MM.1S (cell line): ENCODE data around the gene LRMDA.

Experiments
- DNase-seq: peaks from one replicate; pipeline ENCODE4 v3.0.0-alpha.2; 2015
- H2AFZ ChIP-seq: fragments of 300-600 bp; sonication (generic); 2 replicates; pipeline ENCODE4 v1.6.0; 2016; ENCODE audit warnings: antibody characterized with exemption, low read length
- H3F3A ChIP-seq: fragments of 300-600 bp; sonication (generic); 2 replicates; pipeline ENCODE4 v1.6.1; 2016; ENCODE audit warnings: mild to moderate bottlenecking, antibody characterized with exemption, low read length, moderate library complexity, mixed read lengths; ENCODE audit not compliant: insufficient read depth
- H3K27ac ChIP-seq: fragments of 300-600 bp; sonication (generic); 2 replicates; pipeline ENCODE4 v1.5.1; 2016; ENCODE audit warnings: mild to moderate bottlenecking, low read length
- H3K27me3 ChIP-seq: fragments of 300-600 bp; sonication (generic); replicated peaks from 2 replicates; pipeline ENCODE4 v1.6.0; 2016; ENCODE audit warnings: low read length; ENCODE audit not compliant: insufficient read depth
- H3K36me3 ChIP-seq: fragments of 300-600 bp; sonication (generic); replicated peaks from 2 replicates; pipeline ENCODE4 v1.6.1; 2016; ENCODE audit warnings: mild to moderate bottlenecking, low read length, mixed read lengths; ENCODE audit not compliant: insufficient read depth
- H3K4me1 ChIP-seq: fragments of 300-600 bp; sonication (generic); 2 replicates; pipeline ENCODE4 v1.6.1; 2016; ENCODE audit warnings: low read length, mixed read lengths
- H3K4me2 ChIP-seq: fragments of 300-600 bp; sonication (generic); 2 replicates; pipeline ENCODE4 v1.6.0; 2016; ENCODE audit warnings: low read depth, low read length
- H3K4me3 ChIP-seq: fragments of 300-600 bp; sonication (generic); 2 replicates; pipeline ENCODE4 v1.5.1; 2016; ENCODE audit warnings: low read length, mixed read lengths
- H3K79me2 ChIP-seq: fragments of 300-600 bp; sonication (generic); 2 replicates; pipeline ENCODE4 v1.6.1; 2016; ENCODE audit warnings: mixed run types, low read length, mixed read lengths
- H3K9ac ChIP-seq: fragments of 300-600 bp; sonication (generic); 2 replicates; pipeline ENCODE4 v1.6.1; 2016; ENCODE audit warnings: low read length, mixed read lengths
- H3K9me2 ChIP-seq: fragments of 300-600 bp; sonication (generic); replicated peaks from 2 replicates; pipeline ENCODE4 v1.6.1; 2016; ENCODE audit warnings: mild to moderate bottlenecking, low read length, mixed read lengths; ENCODE audit not compliant: insufficient read depth
- H3K9me3 ChIP-seq: fragments of 300-600 bp; sonication (generic); replicated peaks from 2 replicates; pipeline ENCODE4 v1.6.1; 2016; ENCODE audit warnings: mild to moderate bottlenecking, low read length, mixed read lengths; ENCODE audit not compliant: insufficient read depth
- H4K20me1 ChIP-seq: fragments of 300-600 bp; sonication (generic); 2 replicates; pipeline ENCODE4 v1.6.1; 2016; ENCODE audit warnings: mild to moderate bottlenecking, low read length, moderate library complexity, mixed read lengths; ENCODE audit not compliant: insufficient read depth
- CTCF ChIP-seq: fragments of 300-600 bp; sonication (generic); IDR thresholded peaks from 2 replicates; pipeline ENCODE4 v1.5.1; 2016; ENCODE audit warnings: antibody characterized with exemption, low read length, mixed read lengths
- EZH2 ChIP-seq: fragments of 300-600 bp; sonication (generic); optimal IDR thresholded peaks from 2 replicates; pipeline ENCODE3; 2017; ENCODE audit warnings: low read depth, mild to moderate bottlenecking, antibody characterized with exemption, low read length, mixed read lengths
- EZH2phosphoT487 ChIP-seq: fragments of 300-600 bp; sonication (generic); IDR thresholded peaks from 2 replicates; pipeline ENCODE4 v1.6.1; 2018; ENCODE audit warnings: antibody characterized with exemption, low read length

LRMDA gene

GRCh38 chr10:75437693-75438092 lies 6.3 kb downstream of the LRMDA start:
- Histone ChIP-seq H3K4me3 (no peak overlapping the region), H3K9me2 (no peaks in the 10 kb centered on the region), H3K4me1 (no peaks in the 10 kb centered on the region), H3K9ac (no peak overlapping the region), H3K36me3 (no peaks in the 10 kb centered on the region), H3K27me3 (no peaks in the 10 kb centered on the region), H3K79me2 (no peaks in the 10 kb centered on the region), H2AFZ (no peak overlapping the region), H3K27ac (no peak overlapping the region), H3F3A (no peaks in the 10 kb centered on the region), H3K9me3 (no peaks in the 10 kb centered on the region), H4K20me1 (no peaks in the 10 kb centered on the region), H3K4me2 (no peak overlapping the region)
- no peak for DNase-seq
- TF ChIP-seq CTCF (no peak), EZH2phosphoT487 (no peak), EZH2 (no peak)

GRCh38 chr10:75438275-75438674 lies 6.9 kb downstream of the LRMDA start:
- no peak for DNase-seq
- Histone ChIP-seq H3K9ac (no peak overlapping the region), H3F3A (no peaks in the 10 kb centered on the region), H3K4me2 (no peak overlapping the region), H3K79me2 (no peaks in the 10 kb centered on the region), H3K9me2 (no peaks in the 10 kb centered on the region), H2AFZ (no peak overlapping the region), H3K4me1 (no peaks in the 10 kb centered on the region), H3K36me3 (no peaks in the 10 kb centered on the region), H4K20me1 (no peaks in the 10 kb centered on the region), H3K9me3 (no peaks in the 10 kb centered on the region), H3K27ac (no peak overlapping the region), H3K27me3 (no peaks in the 10 kb centered on the region), H3K4me3 (no peak overlapping the region)
- no peak for TF ChIP-seq EZH2phosphoT487

DNA sequence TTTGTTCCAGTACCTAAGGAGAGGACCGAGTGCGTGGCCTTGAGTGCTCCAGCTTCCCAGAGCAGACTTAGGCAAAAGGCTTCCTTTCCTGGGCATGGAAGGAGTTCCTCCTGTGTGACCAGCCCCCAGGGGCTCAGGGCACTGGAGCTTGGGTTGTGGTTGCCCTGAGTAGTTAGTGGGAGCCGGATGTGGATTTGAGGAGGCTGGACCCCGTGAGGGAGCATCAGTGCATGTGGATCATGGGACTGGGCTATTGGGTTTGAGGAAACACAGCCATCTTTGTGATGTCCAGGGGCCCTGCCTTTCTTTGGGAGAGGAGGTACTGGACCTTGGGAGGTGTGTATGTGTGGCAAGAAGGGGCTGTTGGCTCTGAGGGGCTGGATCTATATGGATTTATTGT lies 8.4 kb downstream of the LRMDA start:
- Histone ChIP-seq H3K4me3 (no peak overlapping the region), H3K79me2 (no peaks in the 10 kb centered on the region), H3K9me2 (no peaks in the 10 kb centered on the region), H3K27ac (no peak overlapping the region), H3F3A (no peaks in the 10 kb centered on the region), H4K20me1 (no peaks in the 10 kb centered on the region), H3K9ac (no peak overlapping the region), H3K36me3 (no peaks in the 10 kb centered on the region), H3K9me3 (no peaks in the 10 kb centered on the region), H3K27me3 (no peaks in the 10 kb centered on the region), H3K4me1 (no peaks in the 10 kb centered on the region), H2AFZ (no peak overlapping the region), H3K4me2 (no peak overlapping the region)
- DNase-seq = no peak
- no peak for TF ChIP-seq CTCF
- TF ChIP-seq EZH2 = no peak
- TF ChIP-seq EZH2phosphoT487 = no peak

DNA sequence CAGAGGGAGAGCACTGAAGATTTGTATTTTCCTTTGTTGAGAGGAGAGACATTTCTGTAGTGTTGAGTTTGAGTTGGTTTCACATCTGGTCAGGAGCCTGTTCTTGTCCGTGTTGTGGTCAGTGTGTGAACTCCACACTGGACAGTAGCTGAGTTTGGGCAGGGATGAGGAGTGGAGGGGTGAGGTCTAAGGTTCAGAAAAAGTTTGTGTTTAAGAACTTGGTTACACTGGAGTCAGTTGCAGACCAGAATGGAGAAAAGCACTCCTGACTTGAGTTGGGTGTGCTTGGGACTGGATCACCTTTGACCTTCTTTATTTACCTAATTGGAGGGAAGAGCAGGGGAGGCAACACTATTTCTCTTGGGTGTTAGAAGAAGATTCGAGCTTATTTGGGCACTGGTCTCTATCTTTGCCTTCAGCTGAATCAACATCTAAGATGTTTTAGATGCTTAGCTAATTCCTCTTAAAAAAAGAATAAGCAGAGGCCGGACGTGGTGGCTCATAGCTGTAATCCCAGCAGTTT lies 8.9 kb downstream of the LRMDA start:
- Histone ChIP-seq H3K9me3 (no peaks in the 10 kb centered on the region), H3K4me3 (no peak overlapping the region), H3K27me3 (no peaks in the 10 kb centered on the region), H3K9me2 (no peaks in the 10 kb centered on the region), H3K36me3 (no peaks in the 10 kb centered on the region), H3K9ac (no peak overlapping the region), H3K27ac (no peak overlapping the region), H3K4me2 (no peak overlapping the region), H3F3A (no peaks in the 10 kb centered on the region), H3K79me2 (no peaks in the 10 kb centered on the region), H4K20me1 (no peaks in the 10 kb centered on the region), H3K4me1 (no peaks in the 10 kb centered on the region), H2AFZ (no peak overlapping the region)
- no peak for TF ChIP-seq CTCF
- TF ChIP-seq EZH2 = no peak
- no peak for TF ChIP-seq EZH2phosphoT487
- DNase-seq = no peak
